Trophoblast cell (in vitro differentiated cells and primary cell): ENCODE data around the gene ASB6.

Experiments
- DNase-seq, 2 donors: peaks; one replicate each; pipeline ENCODE4 v3.0.0-alpha.2; 2016
- H2AFZ ChIP-seq: 2 replicates; pipeline ENCODE4 v1.6.1; 2013; ENCODE audit warnings: low read length, moderate library complexity, mild to moderate bottlenecking; ENCODE audit not compliant: insufficient read depth, poor library complexity
- H2AK5ac ChIP-seq: 2 replicates; pipeline ENCODE4 v1.6.1; 2013; ENCODE audit warnings: mild to moderate bottlenecking, low read length
- H2BK120ac ChIP-seq: 2 replicates; pipeline ENCODE4 v1.6.1; 2013; ENCODE audit warnings: low read length, mild to moderate bottlenecking, moderate library complexity; ENCODE audit not compliant: insufficient read depth, poor library complexity
- H2BK12ac ChIP-seq: 2 replicates; pipeline ENCODE4 v1.6.1; 2013; ENCODE audit warnings: mild to moderate bottlenecking, low read length, moderate library complexity
- H2BK5ac ChIP-seq: 2 replicates; pipeline ENCODE4 v1.6.1; 2013; ENCODE audit warnings: low read length, low read depth, moderate library complexity, mild to moderate bottlenecking; ENCODE audit not compliant: poor library complexity
- H3K14ac ChIP-seq: 2 replicates; pipeline ENCODE4 v1.6.1; 2013; ENCODE audit warnings: mild to moderate bottlenecking, low read length
- H3K18ac ChIP-seq: 2 replicates; pipeline ENCODE4 v1.6.1; 2013; ENCODE audit warnings: mild to moderate bottlenecking, low read length
- H3K23ac ChIP-seq: 2 replicates; pipeline ENCODE4 v1.6.1; 2013; ENCODE audit warnings: low read length
- H3K27ac ChIP-seq: 2 replicates; pipeline ENCODE4 v1.5.1; 2013; ENCODE audit warnings: low read depth, mild to moderate bottlenecking, inconsistent platforms, low read length, moderate library complexity
- H3K27me3 ChIP-seq: 2 replicates; pipeline ENCODE4 v1.6.1; 2013; ENCODE audit warnings: inconsistent platforms, mild to moderate bottlenecking, low read length, moderate library complexity; ENCODE audit not compliant: insufficient read depth
- H3K36me3 ChIP-seq, 2 experiments: 1 replicate in 1 of 2; 2 replicates in 1 of 2; pipeline ENCODE4 v1.6.1; 2013; ENCODE audit warnings: low read length in 2 of 2, mild to moderate bottlenecking in 2 of 2, moderate library complexity in 1 of 2; ENCODE audit not compliant: insufficient read depth in 2 of 2, control insufficient read depth in 1 of 2
- H3K4ac ChIP-seq: 2 replicates; pipeline ENCODE4 v1.6.1; 2013; ENCODE audit warnings: low read depth, mild to moderate bottlenecking, low read length, moderate library complexity
- H3K4me1 ChIP-seq, 2 experiments: 1 replicate in 1 of 2; 2 replicates in 1 of 2; pipeline ENCODE4 v1.6.1; 2013; ENCODE audit warnings: low read length in 2 of 2, mild to moderate bottlenecking in 2 of 2, moderate library complexity in 1 of 2; ENCODE audit not compliant: insufficient read depth in 2 of 2, control insufficient read depth in 1 of 2
- H3K4me2 ChIP-seq: 2 replicates; pipeline ENCODE4 v1.6.1; 2013; ENCODE audit warnings: inconsistent platforms, mild to moderate bottlenecking, low read length, moderate library complexity
- H3K4me3 ChIP-seq: 2 replicates; pipeline ENCODE4 v1.5.1; 2013; ENCODE audit warnings: mild to moderate bottlenecking, low read depth, low read length, inconsistent platforms
- H3K79me1 ChIP-seq: one replicate; pipeline ENCODE4 v1.6.1; 2013; ENCODE audit warnings: low read length
- H3K79me2 ChIP-seq: 2 replicates; pipeline ENCODE4 v1.6.1; 2013; ENCODE audit warnings: low read length, mild to moderate bottlenecking; ENCODE audit not compliant: control insufficient read depth, insufficient read depth, poor library complexity
- H3K9ac ChIP-seq: 2 replicates; pipeline ENCODE4 v1.6.1; 2013; ENCODE audit warnings: mild to moderate bottlenecking, low read length
- H3K9me3 ChIP-seq: 2 replicates; pipeline ENCODE4 v1.6.1; 2013; ENCODE audit warnings: low read depth, mild to moderate bottlenecking, control low read depth, inconsistent platforms, low read length; ENCODE audit not compliant: insufficient read depth
- H4K12ac ChIP-seq: 2 replicates; pipeline ENCODE4 v1.6.1; 2013; ENCODE audit warnings: low read depth, mild to moderate bottlenecking, low read length, moderate library complexity
- H4K8ac ChIP-seq: 2 replicates; pipeline ENCODE4 v1.6.1; 2013; ENCODE audit warnings: low read depth, mild to moderate bottlenecking, low read length, moderate library complexity
- H4K91ac ChIP-seq: one replicate; pipeline ENCODE4 v1.6.1; 2013; ENCODE audit warnings: low read depth, mild to moderate bottlenecking, low read length, moderate library complexity
- WGBS: extraction: QIAGEN DNeasy Blood & Tissue Kit; methylation state at CpG from one replicate; pipeline ENCODE4 v1.1.7; 2013; ENCODE audit warnings: missing lambda C conversion rate; ENCODE audit not compliant: insufficient read length, insufficient coverage; ENCODE audit errors: extremely low coverage; 5-methylcytosine and 5-hydroxymethylcytosine counted together

The ASB6 gene

GRCh38 chr9:129626625-129627284, 15.2 kb downstream of the ASB6 start:
- H4K12ac ChIP-seq: peak overlapping the region; percentile 83
- no peak overlapping the region for H2AFZ ChIP-seq
- H2BK5ac ChIP-seq: peak overlapping the region; percentile 95
- H3K4me2 ChIP-seq: peak overlapping the region; percentile 88
- peak overlapping the region; percentile 98 for H3K14ac ChIP-seq
- H3K9me3 ChIP-seq: peaks cover 2% of the 10 kb centered on the region
- peak overlapping the region; percentile 96 for H3K18ac ChIP-seq
- H3K9ac ChIP-seq: peak overlapping the region; percentile 87
- H3K27ac ChIP-seq: peak overlapping the region; percentile 70
- peaks cover 15 to 16% of the 10 kb centered on the region in 2 experiments for H3K36me3 ChIP-seq
- peak overlapping the region; percentile 64 for H3K4ac ChIP-seq
- H3K27me3 ChIP-seq: no peaks in the 10 kb centered on the region
- H3K79me2 ChIP-seq: peaks cover 23% of the 10 kb centered on the region
- H4K8ac ChIP-seq: peak overlapping the region; percentile 98
- no peak overlapping the region for H3K23ac ChIP-seq
- WGBS: no CpG with 5 or more reads among the region's 20 CpGs
- peak overlapping the region; percentile 94 for H4K91ac ChIP-seq
- H2BK120ac ChIP-seq: peak overlapping the region; percentile 84
- peak in 1 of 2 donors; percentile 33 for DNase-seq
- H2AK5ac ChIP-seq: peak overlapping the region; percentile 93
- peaks cover 10 to 16% of the 10 kb centered on the region in 2 experiments for H3K4me1 ChIP-seq
- H3K79me1 ChIP-seq: peaks cover 10% of the 10 kb centered on the region
- peak overlapping the region; percentile 90 for H3K4me3 ChIP-seq
- H2BK12ac ChIP-seq: no peak overlapping the region

- H3K9me3 ChIP-seq: peaks cover 2% of the 10 kb centered on the region
- peak within 1 kb of the TSS; percentile 98 for H3K14ac ChIP-seq
- H3K36me3 ChIP-seq: peaks cover 11% of the 10 kb centered on the region in 2 experiments
- peak within 1 kb of the TSS; percentile 70 for H3K27ac ChIP-seq
- peak within 1 kb of the TSS; percentile 98 for H4K8ac ChIP-seq
- peak within 1 kb of the TSS; percentile 27 for H2BK12ac ChIP-seq
- peak within 1 kb of the TSS; percentile 83 for H4K12ac ChIP-seq
- H3K4ac ChIP-seq: peak within 1 kb of the TSS; percentile 64
- WGBS: no CpG with 5 or more reads among the region's 55 CpGs
- peak within 1 kb of the TSS; percentile 94 for H4K91ac ChIP-seq
- peak within 1 kb of the TSS; percentile 96 for H3K18ac ChIP-seq
- H3K27me3 ChIP-seq: peaks cover under 1% of the 10 kb centered on the region
- peaks cover 8 to 16% of the 10 kb centered on the region in 2 experiments for H3K4me1 ChIP-seq
- H2AK5ac ChIP-seq: peak within 1 kb of the TSS; percentile 93
- H3K79me1 ChIP-seq: peaks cover 10% of the 10 kb centered on the region
- H3K79me2 ChIP-seq: peaks cover 18% of the 10 kb centered on the region
- H3K4me2 ChIP-seq: peak within 1 kb of the TSS; percentile 88
- peak within 1 kb of the TSS; percentile 90 for H3K4me3 ChIP-seq
- peak within 1 kb of the TSS; percentile 84 for H2BK120ac ChIP-seq
- H3K23ac ChIP-seq: no peak within 1 kb of the TSS
- peak within 1 kb of the TSS; percentile 90 for H2AFZ ChIP-seq
- DNase-seq: peak; percentile 84 to 96
- H2BK5ac ChIP-seq: peak within 1 kb of the TSS; percentile 95
- peak within 1 kb of the TSS; percentile 87 for H3K9ac ChIP-seq
Measured at GRCh38 chr9:129626079-129626624, 15.8 kb downstream of the ASB6 start, which contains the start of gene NTMT1. NTMT1 (plus strand) TSS chr9:129626163; CDS start chr9:129632704, 6,541 bp downstream.

DNA sequence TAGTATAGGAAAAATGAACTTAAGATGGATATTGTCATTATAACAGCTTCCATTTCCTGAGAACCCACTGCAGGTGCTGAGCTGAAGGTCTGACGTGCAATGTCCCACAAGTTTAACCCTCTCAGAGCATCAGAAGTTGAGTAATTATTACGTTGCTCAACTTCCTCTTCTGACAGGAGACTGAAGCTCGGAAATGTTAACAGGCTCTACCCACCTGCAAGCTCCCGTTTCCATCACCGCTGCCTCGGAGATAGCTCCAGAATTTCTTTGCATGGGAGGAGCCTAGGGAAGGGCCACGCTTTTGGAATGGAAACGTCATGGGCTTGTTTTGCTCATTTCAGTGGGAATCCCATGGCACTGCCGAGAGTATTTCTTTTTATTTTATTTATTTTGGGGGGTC, 17.0 kb downstream of the ASB6 start:
- no peak overlapping the region for H3K9ac ChIP-seq
- no peak overlapping the region for H3K4ac ChIP-seq
- peaks cover 24% of the 10 kb centered on the region for H3K79me2 ChIP-seq
- no peak overlapping the region for H2AK5ac ChIP-seq
- peaks cover 17% of the 10 kb centered on the region for H3K79me1 ChIP-seq
- peaks cover 11% of the 10 kb centered on the region in 2 experiments for H3K36me3 ChIP-seq
- no peak overlapping the region for H2AFZ ChIP-seq
- H3K4me3 ChIP-seq: no peak overlapping the region
- H3K27me3 ChIP-seq: peaks cover 2% of the 10 kb centered on the region
- peaks cover 11 to 24% of the 10 kb centered on the region in 2 experiments for H3K4me1 ChIP-seq
- H3K27ac ChIP-seq: no peak overlapping the region
- no peak overlapping the region for H3K4me2 ChIP-seq
- H4K12ac ChIP-seq: no peak overlapping the region
- H3K23ac ChIP-seq: no peak overlapping the region
- H2BK12ac ChIP-seq: no peak overlapping the region
- H3K14ac ChIP-seq: no peak overlapping the region
- no peak overlapping the region for H2BK120ac ChIP-seq
- WGBS: no CpG with 5 or more reads among the region's 9 CpGs
- H4K8ac ChIP-seq: no peak overlapping the region
- H3K9me3 ChIP-seq: peaks cover 2% of the 10 kb centered on the region
- no peak overlapping the region for H4K91ac ChIP-seq
- no peak overlapping the region for H3K18ac ChIP-seq
- H2BK5ac ChIP-seq: no peak overlapping the region
- peak; percentile 68 to 81 for DNase-seq

DNA sequence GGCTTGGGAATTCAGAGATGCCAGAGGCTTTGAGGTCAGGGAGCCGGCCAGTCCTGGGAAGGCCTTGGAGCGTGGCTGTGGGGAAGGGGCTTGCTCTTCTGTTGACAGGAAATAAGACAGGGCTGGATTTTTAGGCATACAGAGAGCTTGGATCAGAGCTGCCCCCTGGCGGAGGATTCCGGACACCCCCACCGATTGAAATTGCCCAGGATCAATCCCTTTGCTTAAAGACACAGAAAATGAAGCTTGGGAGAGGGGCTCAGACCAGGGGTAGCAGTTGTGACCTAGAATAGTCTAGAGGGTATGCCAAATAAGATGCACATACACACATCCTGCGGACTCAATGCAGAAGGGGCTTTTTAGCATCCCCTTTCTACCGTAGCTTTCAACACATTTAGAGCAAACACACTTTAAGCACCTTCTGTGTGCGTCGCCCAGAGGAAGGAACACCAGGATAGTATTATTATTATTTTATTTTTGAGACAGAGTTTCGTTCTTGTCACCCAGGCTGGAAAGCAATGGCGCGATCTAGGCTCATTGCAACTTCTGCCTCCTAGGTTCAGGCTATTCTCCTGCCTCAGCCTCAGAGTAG, 17.7 kb downstream of the ASB6 start:
- Histone ChIP-seq H3K9ac (no peak overlapping the region), H2BK5ac (no peak overlapping the region), H2AFZ (no peak overlapping the region), H3K4me1 (peaks cover 15 to 27% of the 10 kb centered on the region in 2 experiments), H3K27me3 (peaks cover 2% of the 10 kb centered on the region), H3K18ac (no peak overlapping the region), H2BK120ac (no peak overlapping the region), H4K12ac (no peak overlapping the region), H3K27ac (no peak overlapping the region), H4K8ac (no peak overlapping the region), H3K4me2 (no peak overlapping the region), H3K23ac (no peak overlapping the region), H3K14ac (no peak overlapping the region), H3K4me3 (no peak overlapping the region), H4K91ac (no peak overlapping the region), H3K79me2 (peaks cover 25% of the 10 kb centered on the region), H3K4ac (no peak overlapping the region), H3K36me3 (peaks cover 7 to 8% of the 10 kb centered on the region in 2 experiments), H3K9me3 (peaks cover 2% of the 10 kb centered on the region), H3K79me1 (peaks cover 18% of the 10 kb centered on the region), H2AK5ac (no peak overlapping the region), H2BK12ac (no peak overlapping the region)
- DNase-seq: peak; percentile 27 to 74
- WGBS: no CpG with 5 or more reads among the region's 12 CpGs
